ENCODE measurements around the gene ARFGAP1. TPM values are rescaled to one million over a fixed set of nuclear protein-coding genes. Genes with fewer than 3 reads are reported as not detected.

Gene ARFGAP1
- total and polyA plus RNA-seq, 2 donors from 2014 or later = 40.4 to 84.3 TPM

- no peaks in the 10 kb centered on the region for H3K9me3 ChIP-seq (ENCODE audit: control insufficient read depth in 2 of 3, insufficient read depth in 1 of 3, low read length in 3 of 3)
- FAIRE-seq = no peak
- intact Hi-C loops (cut with DNase I) = no loop called here
- DNase-seq = no peak
- no peaks in the 10 kb centered on the region for H3K27me3 ChIP-seq (ENCODE audit: control insufficient read depth, insufficient read depth, low read length)
- H3K4me3 ChIP-seq (ENCODE audit: low read length in 3 of 3) = no peak overlapping the region
- no peaks in the 10 kb centered on the region for H3K4me1 ChIP-seq (ENCODE audit: control insufficient read depth in 2 of 3, insufficient read depth in 2 of 3, low read depth in 1 of 3, low read length in 3 of 3)
- H3K27ac ChIP-seq (ENCODE audit: low read depth in 2 of 2, low read length in 2 of 2) = no peak overlapping the region
- no peak for TF ChIP-seq CTCF (IDR thresholded peaks at IDR 0.05; ENCODE audit: borderline replicate concordance, extremely low read depth, insufficient read depth)
- no peak overlapping the region for H3K9ac ChIP-seq (ENCODE audit: low read length in 3 of 3)
- peaks cover 0 to 13% (median 10%) of the 10 kb centered on the region in 3 donors for H3K36me3 ChIP-seq (ENCODE audit: control insufficient read depth in 2 of 3, insufficient read depth in 3 of 3, low read length in 3 of 3)
Measured at GRCh38 chr20:63280929-63281545, 8.4 kb downstream of the ARFGAP1 start.

GRCh38 chr20:63281742-63282665 lies 9.4 kb downstream of the ARFGAP1 start:
- Histone ChIP-seq H3K27ac (ENCODE audit: low read depth in 2 of 2, low read length in 2 of 2) (no peak overlapping the region), H3K4me3 (ENCODE audit: low read length in 3 of 3) (no peak overlapping the region), H3K36me3 (ENCODE audit: control insufficient read depth in 2 of 3, insufficient read depth in 3 of 3, low read length in 3 of 3) (peaks cover 0 to 10% (median 7%) of the 10 kb centered on the region in 3 donors), H3K9ac (ENCODE audit: low read length in 3 of 3) (no peak overlapping the region), H3K9me3 (ENCODE audit: control insufficient read depth in 2 of 3, insufficient read depth in 1 of 3, low read length in 3 of 3) (no peaks in the 10 kb centered on the region), H3K27me3 (ENCODE audit: control insufficient read depth, insufficient read depth, low read length) (no peaks in the 10 kb centered on the region), H3K4me1 (ENCODE audit: control insufficient read depth in 2 of 3, insufficient read depth in 2 of 3, low read depth in 1 of 3, low read length in 3 of 3) (no peaks in the 10 kb centered on the region)
- TF ChIP-seq CTCF (IDR thresholded peaks at IDR 0.05; ENCODE audit: borderline replicate concordance, extremely low read depth, insufficient read depth) = no peak
- FAIRE-seq (no peak), DNase-seq (no peak)
- intact Hi-C loops (cut with DNase I) = no loop called here

- Histone ChIP-seq H3K4me3 (ENCODE audit: low read length in 3 of 3) (no peak overlapping the region), H3K27me3 (ENCODE audit: control insufficient read depth, insufficient read depth, low read length) (no peaks in the 10 kb centered on the region), H3K9ac (ENCODE audit: low read length in 3 of 3) (no peak overlapping the region), H3K27ac (ENCODE audit: low read depth in 2 of 2, low read length in 2 of 2) (no peak overlapping the region), H3K4me1 (ENCODE audit: control insufficient read depth in 2 of 3, insufficient read depth in 2 of 3, low read depth in 1 of 3, low read length in 3 of 3) (no peaks in the 10 kb centered on the region), H3K36me3 (ENCODE audit: control insufficient read depth in 2 of 3, insufficient read depth in 3 of 3, low read length in 3 of 3) (peaks cover 0 to 10% (median 7%) of the 10 kb centered on the region in 3 donors), H3K9me3 (ENCODE audit: control insufficient read depth in 2 of 3, insufficient read depth in 1 of 3, low read length in 3 of 3) (no peaks in the 10 kb centered on the region)
- intact Hi-C loops (cut with DNase I) = no loop called here
- DNase-seq (no peak), FAIRE-seq (no peak)
- no peak for TF ChIP-seq CTCF (IDR thresholded peaks at IDR 0.05; ENCODE audit: borderline replicate concordance, extremely low read depth, insufficient read depth)
Measured at GRCh38 chr20:63282946-63283345, 10.3 kb downstream of the ARFGAP1 start.
